Osteocyte (in vitro differentiated cells): Measurements from ENCODE around the gene ZNF511. TPM values are rescaled to one million over a fixed set of nuclear protein-coding genes. Genes with fewer than 3 reads are reported as not detected.

ENCODE experiments used
- DNase-seq: peaks from one replicate; pipeline ENCODE4 v3.0.0; 2021; ENCODE audit warnings: mixed read lengths; ENCODE audit not compliant: unreplicated experiment; ENCODE audit errors: extremely low spot score
- H3K27ac Mint-ChIP-seq: one replicate; pipeline ENCODE4 v1.8.0; 2021; ENCODE audit warnings: mild to moderate bottlenecking, mixed read lengths; ENCODE audit not compliant: unreplicated experiment
- H3K27me3 Mint-ChIP-seq: one replicate; pipeline ENCODE4 v1.8.0; 2021; ENCODE audit warnings: mixed read lengths; ENCODE audit not compliant: unreplicated experiment
- H3K36me3 Mint-ChIP-seq: one replicate; pipeline ENCODE4 v1.8.0; 2021; ENCODE audit warnings: mixed read lengths; ENCODE audit not compliant: unreplicated experiment
- H3K4me1 Mint-ChIP-seq: one replicate; pipeline ENCODE4 v1.8.0; 2021; ENCODE audit warnings: mixed read lengths; ENCODE audit not compliant: unreplicated experiment
- H3K4me3 Mint-ChIP-seq: one replicate; pipeline ENCODE4 v1.8.0; 2021; ENCODE audit warnings: mild to moderate bottlenecking, moderate library complexity, mixed read lengths; ENCODE audit not compliant: unreplicated experiment
- H3K9me3 Mint-ChIP-seq: one replicate; pipeline ENCODE4 v1.8.0; 2021; ENCODE audit warnings: mixed read lengths; ENCODE audit not compliant: unreplicated experiment
- CTCF ChIP-seq: fragments of 200-600 bp; sonication (generic); IDR thresholded peaks from 2 replicates; pipeline ENCODE4 v1.5.0; 2021; ENCODE audit warnings: antibody characterized with exemption, mild to moderate bottlenecking, moderate library complexity
- total RNA-seq: library from RNA; stranded (reverse); gene quantifications from 2 replicates; pipeline ENCODE4 v1.2.1, GENCODE V29; 2021

Gene ZNF511
- total RNA-seq, 1 donor from 2014 or later = 39.1 TPM

DNA sequence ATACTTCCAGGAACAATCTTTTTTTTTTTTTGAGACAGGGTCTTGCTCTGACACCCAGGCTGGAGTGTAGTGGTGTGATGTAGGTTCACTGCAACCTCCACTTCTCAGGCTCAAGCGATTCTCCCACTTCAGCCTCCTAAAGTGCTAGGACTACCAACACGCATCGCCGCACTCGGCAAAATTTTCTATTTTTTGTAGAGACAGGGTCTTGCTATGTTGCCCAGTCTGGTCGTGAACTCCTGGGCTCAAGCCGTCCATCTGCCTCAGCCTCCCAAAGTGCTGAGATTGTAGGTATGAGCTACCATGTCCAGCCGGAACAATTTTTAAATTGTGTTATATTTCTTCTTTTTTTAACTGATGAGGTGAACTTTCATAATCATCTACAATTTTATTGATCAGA, 2.1 kb downstream of the ZNF511 start:
- Mint-ChIP-seq H3K27me3 (no peaks in the 10 kb centered on the region), H3K4me3 (peak overlapping the region; percentile 22), H3K27ac (no peak overlapping the region), H3K36me3 (peaks cover 10% of the 10 kb centered on the region), H3K4me1 (peaks cover 14% of the 10 kb centered on the region), H3K9me3 (no peaks in the 10 kb centered on the region)
- no peak for TF ChIP-seq CTCF
- no peak for DNase-seq

DNA sequence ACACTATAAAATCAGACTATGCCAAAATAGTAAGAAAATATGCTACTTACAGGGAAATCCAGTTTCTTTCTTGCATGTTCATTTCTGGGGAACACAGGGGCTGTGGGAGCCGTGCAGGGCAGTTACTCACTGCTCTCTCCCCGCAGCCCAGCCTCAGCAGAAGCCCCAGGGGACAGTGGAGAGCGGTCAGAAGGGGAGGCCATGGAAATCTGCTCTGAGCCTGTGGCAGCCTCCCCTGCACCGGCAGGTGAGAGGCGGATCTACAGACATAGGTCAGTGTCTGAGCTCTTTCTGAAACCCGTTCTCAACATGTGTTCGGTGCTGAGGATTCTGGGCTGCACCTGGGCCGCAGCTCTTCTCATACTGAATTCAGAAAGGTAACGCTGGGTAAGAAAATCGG, 2.9 kb downstream of the ZNF511 start:
- TF ChIP-seq CTCF = no peak
- Mint-ChIP-seq H3K9me3 (no peaks in the 10 kb centered on the region), H3K27me3 (no peaks in the 10 kb centered on the region), H3K27ac (no peak overlapping the region), H3K4me1 (peaks cover 14% of the 10 kb centered on the region), H3K4me3 (no peak overlapping the region), H3K36me3 (peaks cover 10% of the 10 kb centered on the region)
- no peak for DNase-seq

DNA sequence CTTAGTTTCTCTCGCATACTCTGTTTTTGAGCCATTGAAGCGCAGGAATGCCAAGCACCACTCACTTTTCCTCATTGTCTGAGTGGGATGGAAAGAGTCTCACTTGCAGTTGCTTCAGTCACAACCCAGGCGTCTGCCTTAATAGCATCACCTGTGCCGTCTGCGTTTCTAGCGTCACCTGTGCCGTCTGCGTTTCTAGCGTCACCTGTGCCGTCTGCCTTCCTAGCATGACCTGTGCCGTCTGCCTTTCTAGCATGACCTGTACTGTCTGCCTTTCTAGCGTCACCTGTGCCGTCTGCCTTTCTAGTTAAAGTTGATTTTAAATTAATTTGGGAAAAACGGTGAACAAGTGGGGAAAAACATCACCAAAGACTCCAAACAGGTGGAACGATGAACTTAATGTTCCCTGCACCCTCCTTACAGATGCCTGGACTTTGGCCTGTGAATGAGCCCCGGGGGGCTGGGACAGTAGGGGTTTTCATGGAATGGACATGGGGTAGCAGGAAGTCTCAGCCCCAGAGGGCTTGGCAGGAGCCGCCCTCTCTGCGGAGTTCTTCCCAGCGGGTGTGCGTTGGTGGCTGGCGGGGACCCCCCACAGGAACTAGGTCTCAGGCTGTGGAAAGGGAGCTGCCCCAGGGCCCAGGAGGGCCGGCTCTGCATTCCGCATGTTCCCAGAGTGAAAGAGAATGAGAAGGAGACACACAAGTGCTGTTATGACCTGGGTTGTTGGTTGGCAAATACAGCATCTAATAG, 3.5 kb downstream of the ZNF511 start:
- no peak for DNase-seq

DNA sequence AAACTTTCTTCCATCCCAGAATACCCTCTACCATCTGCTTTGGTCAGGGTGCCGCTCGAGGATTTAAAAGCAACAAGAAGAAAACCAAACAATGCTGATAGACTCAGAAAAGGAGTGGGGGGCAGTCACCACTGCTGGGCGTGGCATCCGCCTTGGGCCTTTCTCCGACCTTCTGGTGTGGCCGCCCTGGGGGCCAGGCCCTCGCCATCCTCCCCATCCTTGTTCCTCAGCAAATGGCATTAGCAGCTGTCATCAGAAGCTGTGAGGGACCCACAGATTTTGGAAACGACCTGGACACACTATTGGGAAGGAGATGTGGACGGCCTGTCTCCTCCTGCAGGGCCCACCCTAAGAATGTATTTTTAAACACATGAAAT, 4.0 kb downstream of the ZNF511 start:
- peaks cover 10% of the 10 kb centered on the region for H3K36me3 Mint-ChIP-seq
- TF ChIP-seq CTCF = no peak
- peaks cover 3% of the 10 kb centered on the region for H3K4me1 Mint-ChIP-seq

More for the DNA sequence above, 3.5 kb downstream of the ZNF511 start:
- TF ChIP-seq CTCF = no peak
- Mint-ChIP-seq H3K4me1 (peaks cover 9% of the 10 kb centered on the region), H3K9me3 (no peaks in the 10 kb centered on the region), H3K4me3 (no peak overlapping the region), H3K27me3 (no peaks in the 10 kb centered on the region), H3K27ac (no peak overlapping the region), H3K36me3 (peaks cover 10% of the 10 kb centered on the region)

GRCh38 chr10:133313192-133313591, 4.5 kb downstream of the ZNF511 start:
- Mint-ChIP-seq H3K4me1 (no peaks in the 10 kb centered on the region), H3K4me3 (no peak overlapping the region), H3K27me3 (no peaks in the 10 kb centered on the region), H3K9me3 (no peaks in the 10 kb centered on the region), H3K36me3 (peaks cover 10% of the 10 kb centered on the region), H3K27ac (no peak overlapping the region)
- no peak for DNase-seq
- no peak for TF ChIP-seq CTCF

More for the DNA sequence above, 4.0 kb downstream of the ZNF511 start:
- Mint-ChIP-seq H3K4me3 (no peak overlapping the region), H3K27ac (no peak overlapping the region), H3K27me3 (no peaks in the 10 kb centered on the region), H3K9me3 (no peaks in the 10 kb centered on the region)
- DNase-seq = no peak
